HEK293 (cell line): ENCODE measurements around the gene GALNT2.

Source experiments
- CTCF ChIA-PET: fragments of 350-600 bp; formaldehyde crosslinking; extraction: SDS; loops from one replicate; lab custom pipeline; 2021; ENCODE audit warnings: antibody characterized with exemption; lab: Yijun Ruan, JAX
- POLR2A ChIA-PET: fragments of 300-600 bp; formaldehyde crosslinking; extraction: SDS; loops from one replicate; lab custom pipeline; 2020; ENCODE audit warnings: antibody characterized with exemption, inconsistent platforms; lab: Yijun Ruan, JAX
- H3K27ac ChIP-seq: fragments of 200-500 bp; sonication (Bioruptor generic); 2 replicates; pipeline ENCODE4 v1.5.1; 2014; ENCODE audit warnings: low read depth, low read length, control low read depth, inconsistent platforms; ENCODE audit errors: extremely low read depth
- H3K36me3 ChIP-seq, 2 experiments: fragments of 200-500 bp in 1 of 2; sonication (Bioruptor generic) in 1 of 2; 1 replicate in 1 of 2; 2 replicates in 1 of 2; pipeline ENCODE4 v1.5.1; 2014 to 2017; ENCODE audit warnings: inconsistent platforms in 2 of 2, low read length in 2 of 2; ENCODE audit not compliant: control insufficient read depth in 2 of 2, insufficient read depth in 1 of 2
- H3K4me1 ChIP-seq: fragments of 200-500 bp; sonication (Bioruptor generic); 2 replicates; pipeline ENCODE4 v1.5.1; 2014; ENCODE audit warnings: mild to moderate bottlenecking, low read length, inconsistent platforms; ENCODE audit not compliant: control insufficient read depth, insufficient read depth
- H3K4me3 ChIP-seq: 2 replicates; pipeline ENCODE4 v1.5.1; 2011; ENCODE audit warnings: low read depth, mild to moderate bottlenecking, control low read depth, low read length, moderate library complexity
- H3K9me3 ChIP-seq: fragments of 200-500 bp; sonication (Bioruptor generic); 2 replicates; pipeline ENCODE4 v1.5.1; 2014; ENCODE audit warnings: low read depth, low read length, inconsistent platforms; ENCODE audit not compliant: control insufficient read depth, insufficient read depth
- BCL11A ChIP-seq: fragments of 450-650 bp; formaldehyde crosslinking; IDR thresholded peaks from 2 replicates; pipeline ENCODE4 v1.5.1; 2016; ENCODE audit warnings: low read depth, missing biosample characterization, missing genetic modification characterization
- KLF1 ChIP-seq: fragments of 450-650 bp; formaldehyde crosslinking; IDR thresholded peaks from 2 replicates; pipeline ENCODE4 v1.5.1; 2016; ENCODE audit warnings: missing biosample characterization, missing genetic modification characterization
- MEIS1 ChIP-seq: sonication (generic); formaldehyde crosslinking; IDR thresholded peaks from 2 replicates; pipeline ENCODE4 v1.8.1; 2022; ENCODE audit warnings: missing genetic modification reagents, mild to moderate bottlenecking, borderline replicate concordance
- SP3 ChIP-seq: fragments of 450-650 bp; formaldehyde crosslinking; IDR thresholded peaks from 2 replicates; pipeline ENCODE4 v1.5.1; 2016; ENCODE audit warnings: missing biosample characterization, missing genetic modification characterization
- TCF7L2 ChIP-seq: IDR thresholded peaks from 2 replicates; pipeline ENCODE4 v1.6.1; 2011; ENCODE audit warnings: low read depth, mild to moderate bottlenecking, inconsistent platforms, low read length, moderate library complexity, borderline replicate concordance
- ZBTB7A ChIP-seq: fragments of 450-650 bp; formaldehyde crosslinking; IDR thresholded peaks from 2 replicates; pipeline ENCODE4 v1.5.1; 2016; ENCODE audit warnings: low read depth, missing biosample characterization, missing genetic modification characterization
- ZNF10 ChIP-seq: fragments of 450-650 bp; formaldehyde crosslinking; IDR thresholded peaks from 2 replicates; pipeline ENCODE4 v1.5.1; 2017; ENCODE audit warnings: missing biosample characterization, missing genetic modification characterization
- ZNF112 ChIP-seq: fragments of 450-650 bp; formaldehyde crosslinking; IDR thresholded peaks from 2 replicates; pipeline ENCODE4 v1.5.0; 2017; ENCODE audit warnings: missing biosample characterization, missing genetic modification characterization
- ZNF175 ChIP-seq: fragments of 450-650 bp; formaldehyde crosslinking; IDR thresholded peaks from 2 replicates; pipeline ENCODE4 v1.5.1; 2016; ENCODE audit warnings: missing biosample characterization, missing genetic modification characterization
- ZNF184 ChIP-seq: fragments of 450-650 bp; IDR thresholded peaks from 2 replicates; pipeline ENCODE4 v1.5.1; 2018; ENCODE audit warnings: missing biosample characterization, mild to moderate bottlenecking, missing genetic modification characterization
- ZNF19 ChIP-seq: fragments of 450-650 bp; formaldehyde crosslinking; IDR thresholded peaks from 2 replicates; pipeline ENCODE4; 2016; ENCODE audit warnings: missing biosample characterization, missing genetic modification characterization, low read depth
- ZNF202 ChIP-seq: fragments of 450-650 bp; formaldehyde crosslinking; IDR thresholded peaks from 2 replicates; pipeline ENCODE4 v1.5.1; 2016; ENCODE audit warnings: missing biosample characterization, missing genetic modification characterization, borderline replicate concordance
- ZNF211 ChIP-seq: fragments of 450-650 bp; formaldehyde crosslinking; IDR thresholded peaks from 2 replicates; pipeline ENCODE4 v1.5.1; 2016; ENCODE audit warnings: low read depth, missing biosample characterization, missing genetic modification characterization
- ZNF391 ChIP-seq: fragments of 450-650 bp; formaldehyde crosslinking; IDR thresholded peaks from 2 replicates; pipeline ENCODE4 v1.5.1; 2016; ENCODE audit warnings: low read depth, missing biosample characterization, missing genetic modification characterization, borderline replicate concordance
- ZNF394 ChIP-seq: fragments of 450-650 bp; formaldehyde crosslinking; IDR thresholded peaks from 2 replicates; pipeline ENCODE4 v1.5.1; 2016; ENCODE audit warnings: missing biosample characterization, missing genetic modification characterization, mild to moderate bottlenecking, moderate library complexity, borderline replicate concordance
- ZNF426 ChIP-seq: fragments of 450-650 bp; formaldehyde crosslinking; IDR thresholded peaks from 2 replicates; pipeline ENCODE4 v1.5.1; 2017; ENCODE audit warnings: missing biosample characterization, missing genetic modification characterization, mild to moderate bottlenecking, inconsistent platforms, moderate library complexity
- ZNF433 ChIP-seq: fragments of 450-650 bp; formaldehyde crosslinking; IDR thresholded peaks from 2 replicates; pipeline ENCODE4 v1.5.1; 2016; ENCODE audit warnings: missing biosample characterization, missing genetic modification characterization, low read depth
- ZNF677 ChIP-seq: fragments of 450-650 bp; IDR thresholded peaks from 2 replicates; pipeline ENCODE4 v1.5.0; 2018; ENCODE audit warnings: missing biosample characterization, mild to moderate bottlenecking, missing genetic modification characterization, moderate library complexity
- ZNF768 ChIP-seq: fragments of 450-650 bp; formaldehyde crosslinking; IDR thresholded peaks from 2 replicates; pipeline ENCODE4 v1.5.1; 2018; ENCODE audit warnings: missing biosample characterization, mild to moderate bottlenecking, missing genetic modification characterization
- ZNF837 ChIP-seq: fragments of 450-650 bp; formaldehyde crosslinking; IDR thresholded peaks from 2 replicates; pipeline ENCODE4 v1.5.1; 2016; ENCODE audit warnings: missing biosample characterization, missing genetic modification characterization
- ZSCAN30 ChIP-seq: fragments of 450-650 bp; IDR thresholded peaks from 2 replicates; pipeline ENCODE4 v1.5.1; 2018; ENCODE audit warnings: missing biosample characterization, mild to moderate bottlenecking, missing genetic modification characterization, moderate library complexity
- TF ChIP-seq, protein P1 (sequence below): fragments of 450-650 bp; formaldehyde crosslinking; conservative IDR thresholded peaks from 2 replicates; pipeline ENCODE4 v1.5.1; 2016; ENCODE audit warnings: low read depth, missing biosample characterization, missing genetic modification characterization
- TF ChIP-seq, protein P2 (sequence below): fragments of 450-650 bp; formaldehyde crosslinking; IDR thresholded peaks from 2 replicates; pipeline ENCODE4 v1.5.1; 2017; ENCODE audit warnings: missing biosample characterization, missing genetic modification characterization

Gene GALNT2

DNA sequence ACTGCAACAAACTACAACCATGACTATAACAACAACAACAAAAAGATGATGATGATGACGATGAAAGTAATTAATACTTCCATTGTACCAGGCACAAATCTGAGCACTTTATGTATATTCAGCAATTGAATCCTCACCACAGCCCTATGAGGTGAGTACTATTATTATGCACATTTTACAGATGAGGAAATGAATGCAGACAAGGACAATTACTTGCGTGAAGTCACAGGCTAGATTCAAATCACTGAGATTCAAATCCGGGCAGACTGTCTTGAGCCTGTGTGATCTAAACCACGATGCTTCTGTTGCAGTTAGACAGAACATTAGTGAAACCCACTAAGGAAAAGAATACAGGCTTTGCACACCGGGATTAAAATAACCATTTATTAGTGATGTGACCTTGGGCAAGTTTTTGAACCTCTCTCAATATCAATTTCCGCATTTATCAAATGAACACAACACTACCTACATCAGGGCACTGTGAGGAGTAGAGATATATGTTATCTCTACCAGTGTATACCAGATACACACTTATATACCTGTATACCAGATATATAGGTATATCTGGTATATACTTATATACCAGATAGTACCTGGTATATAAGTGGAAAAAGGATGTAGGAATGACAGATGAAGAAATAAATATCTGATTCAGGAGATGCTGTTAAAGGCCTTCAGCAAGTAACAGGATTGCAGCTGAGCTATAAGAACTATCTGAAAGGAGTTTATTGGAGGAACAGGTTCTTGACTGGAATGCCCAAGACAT lies 34.3 kb upstream of the GALNT2 start:
- no peaks in the 10 kb centered on the region for H3K36me3 ChIP-seq
- ChIA-PET CTCF (no interaction called here), POLR2A (interaction anchor here (0.6 kb wide), 1 partner anchor 476 kb away, joined by 4 read pairs; no protein-coding TSS in a partner anchor)
- H3K9me3 ChIP-seq: no peaks in the 10 kb centered on the region
- TF ChIP-seq TCF7L2 (no peak), ZNF10 (tag by site-specific recombination) (no peak), ZNF433 (tag by site-specific recombination) (no peak), ZNF677 (tag by site-specific recombination) (no peak), ZNF768 (tag by site-specific recombination) (no peak), ZNF211 (tag by site-specific recombination) (peak; percentile 96)
- no peak overlapping the region for H3K4me3 ChIP-seq
- H3K27ac ChIP-seq: no peak overlapping the region
- no peaks in the 10 kb centered on the region for H3K4me1 ChIP-seq

DNA sequence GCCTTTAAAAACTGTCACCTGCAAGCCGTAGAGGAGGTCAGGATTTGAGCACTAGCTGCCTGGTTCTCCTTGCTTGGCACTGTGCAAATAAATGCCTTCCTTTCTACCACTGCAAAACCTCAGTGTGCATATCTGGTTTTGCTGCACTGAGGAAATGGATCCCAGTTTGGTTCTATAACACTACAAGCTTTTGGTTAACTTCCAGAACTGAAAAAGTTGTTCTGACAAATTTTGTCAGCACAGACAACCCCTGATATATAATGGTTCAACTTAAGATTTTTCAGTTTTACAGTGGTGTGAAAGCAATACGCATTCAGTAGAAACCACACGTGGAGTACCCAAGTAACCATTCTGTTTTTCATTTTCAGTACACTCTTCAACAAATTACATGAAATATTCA lies 29.8 kb upstream of the GALNT2 start:
- no peak overlapping the region for H3K27ac ChIP-seq
- no peaks in the 10 kb centered on the region for H3K36me3 ChIP-seq
- no peaks in the 10 kb centered on the region for H3K4me1 ChIP-seq
- H3K4me3 ChIP-seq: no peak overlapping the region
- H3K9me3 ChIP-seq: no peaks in the 10 kb centered on the region
- CTCF ChIA-PET: interaction anchor here (1.2 kb wide), 1 partner anchor 12 kb away, joined by 3 read pairs; no protein-coding TSS in a partner anchor
- no peak for TF ChIP-seq ZNF112 (tag by site-specific recombination)
- TF ChIP-seq SP3 (tag by site-specific recombination): no peak
- TF ChIP-seq, protein P1, sequence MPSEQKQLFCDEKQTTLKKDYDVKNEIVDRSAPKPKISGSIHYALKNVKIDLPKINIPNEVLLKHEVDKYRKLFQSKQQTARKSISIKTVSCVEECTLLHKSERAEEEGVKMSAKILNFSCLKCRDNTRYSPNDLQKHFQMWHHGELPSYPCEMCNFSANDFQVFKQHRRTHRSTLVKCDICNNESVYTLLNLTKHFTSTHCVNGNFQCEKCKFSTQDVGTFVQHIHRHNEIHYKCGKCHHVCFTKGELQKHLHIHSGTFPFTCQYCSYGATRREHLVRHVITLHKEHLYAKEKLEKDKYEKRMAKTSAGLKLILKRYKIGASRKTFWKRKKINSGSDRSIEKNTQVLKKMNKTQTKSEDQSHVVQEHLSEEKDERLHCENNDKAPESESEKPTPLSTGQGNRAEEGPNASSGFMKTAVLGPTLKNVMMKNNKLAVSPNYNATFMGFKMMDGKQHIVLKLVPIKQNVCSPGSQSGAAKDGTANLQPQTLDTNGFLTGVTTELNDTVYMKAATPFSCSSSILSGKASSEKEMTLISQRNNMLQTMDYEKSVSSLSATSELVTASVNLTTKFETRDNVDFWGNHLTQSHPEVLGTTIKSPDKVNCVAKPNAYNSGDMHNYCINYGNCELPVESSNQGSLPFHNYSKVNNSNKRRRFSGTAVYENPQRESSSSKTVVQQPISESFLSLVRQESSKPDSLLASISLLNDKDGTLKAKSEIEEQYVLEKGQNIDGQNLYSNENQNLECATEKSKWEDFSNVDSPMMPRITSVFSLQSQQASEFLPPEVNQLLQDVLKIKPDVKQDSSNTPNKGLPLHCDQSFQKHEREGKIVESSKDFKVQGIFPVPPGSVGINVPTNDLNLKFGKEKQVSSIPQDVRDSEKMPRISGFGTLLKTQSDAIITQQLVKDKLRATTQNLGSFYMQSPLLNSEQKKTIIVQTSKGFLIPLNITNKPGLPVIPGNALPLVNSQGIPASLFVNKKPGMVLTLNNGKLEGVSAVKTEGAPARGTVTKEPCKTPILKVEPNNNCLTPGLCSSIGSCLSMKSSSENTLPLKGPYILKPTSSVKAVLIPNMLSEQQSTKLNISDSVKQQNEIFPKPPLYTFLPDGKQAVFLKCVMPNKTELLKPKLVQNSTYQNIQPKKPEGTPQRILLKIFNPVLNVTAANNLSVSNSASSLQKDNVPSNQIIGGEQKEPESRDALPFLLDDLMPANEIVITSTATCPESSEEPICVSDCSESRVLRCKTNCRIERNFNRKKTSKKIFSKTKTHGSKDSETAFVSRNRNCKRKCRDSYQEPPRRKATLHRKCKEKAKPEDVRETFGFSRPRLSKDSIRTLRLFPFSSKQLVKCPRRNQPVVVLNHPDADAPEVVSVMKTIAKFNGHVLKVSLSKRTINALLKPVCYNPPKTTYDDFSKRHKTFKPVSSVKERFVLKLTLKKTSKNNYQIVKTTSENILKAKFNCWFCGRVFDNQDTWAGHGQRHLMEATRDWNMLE: no peak
- no peak for TF ChIP-seq KLF1
- no peak for TF ChIP-seq ZBTB7A (tag by site-specific recombination)
- no peak for TF ChIP-seq ZNF19
- TF ChIP-seq ZNF184 (tag by site-specific recombination): no peak
- no peak for TF ChIP-seq MEIS1 (CRISPR knock-in tag)
- TF ChIP-seq ZSCAN30 (tag by site-specific recombination): no peak
- TF ChIP-seq ZNF391: no peak
- TF ChIP-seq, protein P2, sequence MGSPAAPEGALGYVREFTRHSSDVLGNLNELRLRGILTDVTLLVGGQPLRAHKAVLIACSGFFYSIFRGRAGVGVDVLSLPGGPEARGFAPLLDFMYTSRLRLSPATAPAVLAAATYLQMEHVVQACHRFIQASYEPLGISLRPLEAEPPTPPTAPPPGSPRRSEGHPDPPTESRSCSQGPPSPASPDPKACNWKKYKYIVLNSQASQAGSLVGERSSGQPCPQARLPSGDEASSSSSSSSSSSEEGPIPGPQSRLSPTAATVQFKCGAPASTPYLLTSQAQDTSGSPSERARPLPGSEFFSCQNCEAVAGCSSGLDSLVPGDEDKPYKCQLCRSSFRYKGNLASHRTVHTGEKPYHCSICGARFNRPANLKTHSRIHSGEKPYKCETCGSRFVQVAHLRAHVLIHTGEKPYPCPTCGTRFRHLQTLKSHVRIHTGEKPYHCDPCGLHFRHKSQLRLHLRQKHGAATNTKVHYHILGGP (tag by site-specific recombination): no peak
- TF ChIP-seq ZNF202 (tag by site-specific recombination): no peak
- TF ChIP-seq BCL11A: no peak
- TF ChIP-seq ZNF211 (tag by site-specific recombination): no peak
- TF ChIP-seq ZNF175 (tag by site-specific recombination): no peak
- TF ChIP-seq ZNF677 (tag by site-specific recombination): no peak
- no peak for TF ChIP-seq ZNF837 (tag by site-specific recombination)
- TF ChIP-seq ZNF426 (tag by site-specific recombination): no peak
- TF ChIP-seq ZNF394 (tag by site-specific recombination): no peak
- TF ChIP-seq, all 188 proteins: peak for 0
- POLR2A ChIA-PET: no interaction called here
